ENCODE results near the gene TBC1D4. TPM values are rescaled to one million over a fixed set of nuclear protein-coding genes. Genes with fewer than 3 reads are reported as not detected.

Gene TBC1D4
- total and polyA plus RNA-seq, 2 experiments from 2014 or later, result 18.7 to 38.2 TPM

- Mint-ChIP-seq H3K36me3 (ENCODE audit: low read depth) (peaks cover 28% of the 10 kb centered on the region), H3K27ac (no peak overlapping the region), H3K4me3 (no peak overlapping the region), H3K4me1 (peaks cover 9% of the 10 kb centered on the region), H3K27me3 (ENCODE audit: insufficient read depth, low read depth, poor library complexity) (peaks cover 3% of the 10 kb centered on the region), H3K9me3 (peaks cover 18% of the 10 kb centered on the region)
- H3K27me3 ChIP-seq (ENCODE audit: insufficient read depth), result no peaks in the 10 kb centered on the region
- peaks cover 3% of the 10 kb centered on the region; the same call in 1 of the 2 replicates for H4K20me1 ChIP-seq (replicated peaks; ENCODE audit: insufficient read depth)
- DNase-seq (ENCODE audit: low spot score) (peak; percentile 79), ATAC-seq (peak; percentile 78)
- H3K27ac ChIP-seq (ENCODE audit: low read depth), result no peak overlapping the region
- no peaks in the 10 kb centered on the region for H3K9me2 ChIP-seq (ENCODE audit: insufficient read depth)
- peaks cover 8% of the 10 kb centered on the region for H3K36me3 ChIP-seq (ENCODE audit: insufficient read depth)
- no peaks in the 10 kb centered on the region for H3F3A ChIP-seq (replicated peaks; ENCODE audit: low read depth)
- peaks cover 77% of the 10 kb centered on the region for H3K79me2 ChIP-seq (replicated peaks; ENCODE audit: insufficient read depth)
- no peak overlapping the region for H2AFZ ChIP-seq
- H3K4me2 ChIP-seq, result no peak overlapping the region
- TF ChIP-seq ZNF114 (CRISPR knock-in tag; IDR thresholded peaks at IDR 0.05) (no peak), STAT1 (IDR thresholded peaks at IDR 0.05; ENCODE audit: unreplicated experiment) (no peak), REST (IDR thresholded peaks at IDR 0.05; ENCODE audit: unreplicated experiment) (no peak), EZH2phosphoT487 (IDR thresholded peaks at IDR 0.05; ENCODE audit: unreplicated experiment) (no peak)
- H3K4me1 ChIP-seq (ENCODE audit: insufficient read depth), result no peaks in the 10 kb centered on the region
- H3K4me3 ChIP-seq, result no peak overlapping the region
Observed at GRCh38 chr13:75469047-75469446, 12.9 kb downstream of the TBC1D4 start.

GRCh38 chr13:75468602-75469001 lies 13.4 kb downstream of the TBC1D4 start:
- ATAC-seq (no peak), DNase-seq (ENCODE audit: low spot score) (no peak)
- Histone ChIP-seq H4K20me1 (replicated peaks; ENCODE audit: insufficient read depth) (0 out of 2 replicates have a peak, but pooled peaks cover 3% of the 10 kb centered on the region), H3K9me2 (ENCODE audit: insufficient read depth) (no peaks in the 10 kb centered on the region), H3F3A (replicated peaks; ENCODE audit: low read depth) (no peaks in the 10 kb centered on the region), H3K27me3 (ENCODE audit: insufficient read depth) (no peaks in the 10 kb centered on the region), H3K79me2 (replicated peaks; ENCODE audit: insufficient read depth) (peaks cover 76% of the 10 kb centered on the region), H3K36me3 (ENCODE audit: insufficient read depth) (peaks cover 8% of the 10 kb centered on the region), H3K4me3 (no peak overlapping the region), H3K27ac (ENCODE audit: low read depth) (no peak overlapping the region), H3K4me1 (ENCODE audit: insufficient read depth) (no peaks in the 10 kb centered on the region), H3K4me2 (no peak overlapping the region), H2AFZ (no peak overlapping the region)
- H3K36me3 Mint-ChIP-seq (ENCODE audit: low read depth), result peaks cover 32% of the 10 kb centered on the region
- H3K27me3 Mint-ChIP-seq (ENCODE audit: insufficient read depth, low read depth, poor library complexity), result peaks cover 3% of the 10 kb centered on the region
- H3K4me3 Mint-ChIP-seq, result no peak overlapping the region
- H3K27ac Mint-ChIP-seq, result no peak overlapping the region
- peaks cover 9% of the 10 kb centered on the region for H3K4me1 Mint-ChIP-seq
- peaks cover 18% of the 10 kb centered on the region for H3K9me3 Mint-ChIP-seq
- TF ChIP-seq REST (IDR thresholded peaks at IDR 0.05; ENCODE audit: unreplicated experiment) (no peak), EZH2phosphoT487 (IDR thresholded peaks at IDR 0.05; ENCODE audit: unreplicated experiment) (no peak), NANOG (IDR thresholded peaks at IDR 0.05; ENCODE audit: borderline replicate concordance) (no peak), POLR2AphosphoS5 (IDR thresholded peaks at IDR 0.05; ENCODE audit: low read depth) (no peak)
- TF ChIP-seq, protein P1, sequence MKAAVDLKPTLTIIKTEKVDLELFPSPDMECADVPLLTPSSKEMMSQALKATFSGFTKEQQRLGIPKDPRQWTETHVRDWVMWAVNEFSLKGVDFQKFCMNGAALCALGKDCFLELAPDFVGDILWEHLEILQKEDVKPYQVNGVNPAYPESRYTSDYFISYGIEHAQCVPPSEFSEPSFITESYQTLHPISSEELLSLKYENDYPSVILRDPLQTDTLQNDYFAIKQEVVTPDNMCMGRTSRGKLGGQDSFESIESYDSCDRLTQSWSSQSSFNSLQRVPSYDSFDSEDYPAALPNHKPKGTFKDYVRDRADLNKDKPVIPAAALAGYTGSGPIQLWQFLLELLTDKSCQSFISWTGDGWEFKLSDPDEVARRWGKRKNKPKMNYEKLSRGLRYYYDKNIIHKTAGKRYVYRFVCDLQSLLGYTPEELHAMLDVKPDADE (IDR thresholded peaks at IDR 0.05), result no peak
